BLaER1 (cell line): ENCODE results near the gene MRPL34.

Experiments used
- H3K27ac ChIP-seq: shearing (Covaris generic); formaldehyde crosslinking; 2 replicates; pipeline ENCODE4 v1.8.1; 2022
- H3K27me3 ChIP-seq: shearing (Covaris generic); formaldehyde crosslinking; 2 replicates; pipeline ENCODE4 v1.8.1; 2022
- H3K36me3 ChIP-seq: shearing (Covaris generic); formaldehyde crosslinking; 2 replicates; pipeline ENCODE4 v1.8.1; 2022
- H3K4me1 ChIP-seq: shearing (Covaris generic); formaldehyde crosslinking; 2 replicates; pipeline ENCODE4 v1.8.1; 2022
- H3K4me2 ChIP-seq: shearing (Covaris generic); formaldehyde crosslinking; 2 replicates; pipeline ENCODE4 v1.8.1; 2022
- H3K4me3 ChIP-seq: shearing (Covaris generic); formaldehyde crosslinking; 2 replicates; pipeline ENCODE4 v1.8.1; 2022
- H3K9ac ChIP-seq: shearing (Covaris generic); formaldehyde crosslinking; 2 replicates; pipeline ENCODE4 v1.8.1; 2022
- H3K9me3 ChIP-seq: shearing (Covaris generic); formaldehyde crosslinking; 2 replicates; pipeline ENCODE4 v1.8.1; 2022
- H4K20me1 ChIP-seq: shearing (Covaris generic); formaldehyde crosslinking; 2 replicates; pipeline ENCODE4 v1.8.1; 2022
- Cebpa-rat ChIP-seq: shearing (Covaris generic); IDR thresholded peaks from 2 replicates; pipeline ENCODE4 v1.8.1; 2022

MRPL34 gene

GRCh38 chr19:17351815-17352435, 46.3 kb downstream of the MRPL34 start:
- no peaks in the 10 kb centered on the region for H3K27me3 ChIP-seq

DNA sequence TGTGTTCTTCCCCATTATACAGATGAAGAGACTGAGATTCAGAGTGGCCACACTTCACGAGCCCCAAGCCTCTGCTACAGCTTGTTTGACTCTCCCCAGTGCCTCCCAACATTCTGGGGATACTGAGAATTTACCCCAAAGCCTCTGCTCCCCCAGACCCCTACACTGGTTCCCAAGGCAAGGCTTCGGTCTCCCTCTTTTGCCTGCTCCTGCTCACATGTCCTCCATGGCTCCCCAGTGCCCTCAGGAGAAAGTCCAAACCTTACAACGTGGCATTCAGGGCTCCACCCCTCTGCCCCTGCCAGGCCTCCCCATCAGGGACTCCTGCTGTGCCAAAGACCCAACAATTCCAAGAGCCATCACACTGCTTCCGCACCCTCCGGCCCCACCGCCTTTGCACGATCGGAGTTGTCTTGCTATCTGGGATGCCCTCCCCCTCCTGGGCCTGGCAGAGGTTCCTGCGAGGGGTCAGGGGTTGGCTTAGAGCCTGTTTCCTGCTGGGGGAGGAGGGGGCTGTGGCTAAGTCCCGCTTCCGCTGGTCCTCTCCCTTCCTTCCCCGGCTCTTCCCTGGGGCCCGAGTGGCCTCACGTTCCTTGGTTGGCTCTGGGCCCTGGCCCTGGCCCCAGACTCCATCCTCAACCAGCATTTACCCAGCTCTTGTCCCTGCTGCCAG, 47.1 kb downstream of the MRPL34 start:
- no peaks in the 10 kb centered on the region for H4K20me1 ChIP-seq
- H3K27me3 ChIP-seq = no peaks in the 10 kb centered on the region
- H3K36me3 ChIP-seq = no peaks in the 10 kb centered on the region
- H3K4me3 ChIP-seq = no peak overlapping the region
- H3K9me3 ChIP-seq = no peaks in the 10 kb centered on the region
- H3K4me2 ChIP-seq = peak overlapping the region; percentile 60
- no peak for TF ChIP-seq Cebpa-rat
- H3K9ac ChIP-seq = no peak overlapping the region
- H3K4me1 ChIP-seq = peaks cover 58% of the 10 kb centered on the region
- peak overlapping the region; percentile 56; the same call in 1 of the 2 replicates for H3K27ac ChIP-seq

More at GRCh38 chr19:17351815-17352435, 46.3 kb downstream of the MRPL34 start:
- peaks cover 66% of the 10 kb centered on the region for H3K4me1 ChIP-seq
- no peak overlapping the region for H3K4me3 ChIP-seq
- H3K9me3 ChIP-seq = no peaks in the 10 kb centered on the region
- H3K27ac ChIP-seq = peak overlapping the region; percentile 55; the same call in 1 of the 2 replicates
- H3K4me2 ChIP-seq = peak overlapping the region; percentile 86
- no peak overlapping the region for H3K9ac ChIP-seq
- no peak for TF ChIP-seq Cebpa-rat
- H3K36me3 ChIP-seq = no peaks in the 10 kb centered on the region
- no peaks in the 10 kb centered on the region for H4K20me1 ChIP-seq

- H3K36me3 ChIP-seq = no peaks in the 10 kb centered on the region
- no peak overlapping the region for H3K4me3 ChIP-seq
- H3K9ac ChIP-seq = no peak overlapping the region
- H3K27me3 ChIP-seq = no peaks in the 10 kb centered on the region
- no peak for TF ChIP-seq Cebpa-rat
- H4K20me1 ChIP-seq = no peaks in the 10 kb centered on the region
- H3K4me1 ChIP-seq = peaks cover 51% of the 10 kb centered on the region
- peak overlapping the region; percentile 60 for H3K4me2 ChIP-seq
- no peaks in the 10 kb centered on the region for H3K9me3 ChIP-seq
- H3K27ac ChIP-seq = peak overlapping the region; percentile 56; the same call in 1 of the 2 replicates
These were observed 47.7 kb downstream of the MRPL34 start for GRCh38 chr19:17353386-17353785.
